HCT116 (cell line): ENCODE data around the gene SFTPA1.

ENCODE experiments used
- CTCF ChIP-seq, 3 experiments: fragments of 200-600 bp in 1 of 3; sonication (generic) in 1 of 3; IDR thresholded peaks in 2 of 3; conservative IDR thresholded peaks in 1 of 3; 2 replicates each; pipeline ENCODE4 v1.5.1; 2012 to 2017; ENCODE audit warnings: low read depth in 2 of 3, low read length in 2 of 3, antibody characterized with exemption in 1 of 3, borderline replicate concordance in 1 of 3, control low read depth in 1 of 3, mild to moderate bottlenecking in 1 of 3, mixed read lengths in 1 of 3, mixed run types in 1 of 3, moderate library complexity in 1 of 3; ENCODE audit not compliant: insufficient read depth in 1 of 3
- ELF1 ChIP-seq: IDR thresholded peaks from 2 replicates; pipeline ENCODE4 v1.6.1; 2012; ENCODE audit warnings: low read depth, borderline replicate concordance
- EZH2 ChIP-seq: fragments of 200-600 bp; sonication (generic); IDR thresholded peaks from 2 replicates; pipeline ENCODE4 v1.6.1; 2017; ENCODE audit warnings: antibody characterized with exemption, mixed run types
- JUND ChIP-seq: IDR thresholded peaks from 2 replicates; pipeline ENCODE4 v1.6.1; 2012
- MAX ChIP-seq: IDR thresholded peaks from 2 replicates; pipeline ENCODE4 v1.6.1; 2012
- POLR2A ChIP-seq: IDR thresholded peaks from 2 replicates; pipeline ENCODE4 v1.7.0; 2011; ENCODE audit warnings: borderline replicate concordance; ENCODE audit not compliant: insufficient read depth, insufficient read length; ENCODE audit errors: extremely low read depth
- POLR2AphosphoS5 ChIP-seq: IDR thresholded peaks from 2 replicates; pipeline ENCODE4 v1.6.1; 2011; ENCODE audit warnings: mild to moderate bottlenecking, low read depth, low read length, moderate library complexity
- YY1 ChIP-seq: IDR thresholded peaks from 2 replicates; pipeline ENCODE4 v1.6.1; 2011; ENCODE audit warnings: low read length, low read depth, moderate library complexity, mild to moderate bottlenecking; ENCODE audit not compliant: insufficient replicate concordance; ENCODE audit errors: extremely low read depth
- ZNF274 ChIP-seq: fragments of 200-500 bp; sonication (Bioruptor generic); IDR thresholded peaks from 2 replicates; pipeline ENCODE4 v1.6.1; 2014; ENCODE audit warnings: mild to moderate bottlenecking, low read depth, low read length, inconsistent platforms

GRCh38 chr10:79604294-79604693 lies 6.4 kb upstream of the SFTPA1 start:
- no peak for TF ChIP-seq EZH2
- no peak for TF ChIP-seq MAX
- TF ChIP-seq ZNF274 = no peak
- TF ChIP-seq CTCF (IDR thresholded peaks at IDR 0.05 in 2 of 3, conservative IDR thresholded peaks at IDR 0.05 in 1 of 3; ENCODE audit: borderline replicate concordance in 1 of 3, insufficient read depth in 1 of 3, low read depth in 2 of 3, low read length in 2 of 3) = no peak
- no peak for TF ChIP-seq YY1
- TF ChIP-seq JUND = no peak
- no peak for TF ChIP-seq POLR2A
- no peak for TF ChIP-seq POLR2AphosphoS5
- no peak for TF ChIP-seq ELF1
